ENCODE results near the gene IAPP.
"Not testable (repeated sequence)": the region's sequence is repeated elsewhere in the genome, so short reads cannot be mapped to it uniquely, and the experiment has no call there.

Gene IAPP

GRCh38 chr12:21372602-21373001, at the start of gene IAPP:
TSS of gene IAPP (plus strand) at chr12:21372902. CDS start at chr12:21373352, 450 bp downstream.
- DNase-seq = peak; percentile 25

DNA sequence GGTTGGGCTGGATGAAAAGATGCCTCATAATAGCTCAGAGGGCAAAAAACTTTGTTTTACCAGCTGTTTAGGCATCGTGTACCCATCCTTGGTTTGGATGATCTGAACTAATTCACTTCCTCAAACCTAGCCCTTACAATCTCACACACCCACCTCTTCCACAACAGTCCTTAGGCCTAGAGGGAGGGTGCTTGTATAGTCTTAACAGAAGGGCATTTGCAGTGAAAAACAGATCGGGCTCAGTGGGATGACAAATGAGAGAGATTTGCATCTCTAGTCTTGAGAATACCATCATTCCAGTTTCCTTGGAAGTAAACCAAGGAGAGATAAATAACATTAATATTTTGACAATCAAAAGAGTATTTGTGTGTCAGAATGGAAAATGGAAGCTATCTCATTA, 49.0 kb upstream of the IAPP start:
- no peak for DNase-seq

DNA sequence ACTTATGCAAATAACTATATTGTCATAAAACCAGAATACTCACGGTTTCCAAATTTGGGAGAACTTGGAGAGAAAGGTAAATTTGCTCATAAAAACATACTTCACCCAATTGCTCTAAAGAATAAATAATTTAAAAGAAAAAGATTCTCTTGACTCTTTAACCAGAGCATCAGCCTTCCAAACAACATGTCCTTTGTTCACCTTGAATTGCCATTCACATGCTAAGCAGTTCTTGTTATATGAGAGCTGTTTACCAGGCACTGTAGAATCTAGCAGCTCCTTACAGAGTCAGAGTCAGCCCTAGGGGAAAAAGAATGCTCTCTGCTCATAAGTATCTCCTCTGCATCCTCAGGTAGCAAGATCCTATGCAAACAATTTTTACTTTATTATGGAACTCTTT, 48.2 kb upstream of the IAPP start:
- DNase-seq = no peak

GRCh38 chr12:21328578-21328977, 44.1 kb upstream of the IAPP start:
- no peak for DNase-seq

- DNase-seq = peak; percentile 74
Observed at GRCh38 chr12:21330682-21331253, 41.9 kb upstream of the IAPP start.

DNA sequence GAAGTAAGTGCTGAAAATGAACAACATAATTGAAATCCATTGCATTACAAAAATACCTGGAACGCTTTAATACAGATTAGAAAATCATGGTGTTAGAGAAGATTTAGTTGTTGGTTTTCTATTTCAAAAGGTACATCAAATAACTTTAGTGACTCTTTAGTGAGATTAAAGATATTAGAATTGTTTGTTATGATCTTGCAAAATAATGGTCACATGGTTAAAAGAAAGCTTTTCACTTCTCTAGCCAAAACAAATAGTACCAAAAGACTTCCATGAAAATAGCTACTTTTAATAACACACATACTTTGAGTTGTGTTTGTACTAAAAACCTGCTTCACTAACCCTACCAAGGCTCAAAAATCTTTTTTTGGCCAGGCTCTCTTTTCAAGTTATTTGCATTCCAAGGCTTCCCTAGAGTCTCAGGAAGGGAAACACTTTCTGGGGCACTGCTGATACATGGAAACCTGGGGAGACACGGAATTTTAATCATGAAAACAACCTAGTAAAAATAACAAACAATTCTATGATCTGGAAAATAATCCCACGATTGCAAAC, 37.9 kb upstream of the IAPP start, which contains the start of gene SLCO1A2:
Gene SLCO1A2, minus strand, starts transcription at position 147 of the 555 bp plus-strand sequence. CDS start 270 bp downstream, outside the sequence.
- DNase-seq = no peak

- peak; percentile 94 for DNase-seq
Observed at GRCh38 chr12:21336656-21337055, 36.0 kb upstream of the IAPP start.

- no peak for DNase-seq
Observed at GRCh38 chr12:21337453-21337852, 35.2 kb upstream of the IAPP start.

- no peak for DNase-seq
Observed at GRCh38 chr12:21337959-21338744, 34.5 kb upstream of the IAPP start.

DNA sequence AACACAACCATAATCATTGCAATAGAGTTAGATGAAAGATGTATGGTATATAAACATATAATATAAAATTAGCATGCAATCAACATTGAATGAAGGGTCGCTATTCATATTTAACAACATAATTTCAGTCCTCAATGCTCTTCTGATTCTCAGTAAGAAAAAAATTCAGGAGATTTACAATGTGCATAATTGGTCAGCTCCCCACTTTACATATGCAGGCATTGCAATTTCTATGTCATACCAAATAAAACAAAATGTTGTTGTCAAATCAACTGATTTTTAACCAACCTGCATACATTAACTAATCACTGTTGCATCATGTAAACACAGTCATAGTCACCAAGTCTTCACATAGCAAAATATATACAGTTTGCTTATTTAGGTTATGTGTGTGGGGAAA, 32.8 kb upstream of the IAPP start:
- DNase-seq = no peak

GRCh38 chr12:21340403-21340802, 32.3 kb upstream of the IAPP start:
- no peak for DNase-seq

- DNase-seq = no peak
Observed at GRCh38 chr12:21341769-21342168, 30.9 kb upstream of the IAPP start.

DNA sequence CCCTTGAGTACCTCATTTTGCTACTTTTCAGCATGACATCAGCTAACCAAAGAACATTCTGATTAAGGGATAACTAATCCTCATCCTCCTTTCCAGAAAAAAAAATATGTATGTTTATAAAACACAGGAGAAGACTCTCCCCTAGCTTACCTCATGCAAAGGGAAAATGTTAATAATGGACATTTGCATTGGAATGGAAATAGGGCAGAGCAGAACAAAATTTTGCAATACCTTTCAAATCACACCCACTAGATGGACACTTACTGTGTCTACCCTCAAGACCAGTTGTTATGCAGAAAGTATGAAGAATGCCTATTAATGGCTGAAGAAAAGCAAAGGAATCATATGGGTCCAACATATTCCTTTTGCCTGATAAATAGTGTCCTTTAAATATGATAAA, 29.1 kb upstream of the IAPP start:
- DNase-seq = no peak

DNA sequence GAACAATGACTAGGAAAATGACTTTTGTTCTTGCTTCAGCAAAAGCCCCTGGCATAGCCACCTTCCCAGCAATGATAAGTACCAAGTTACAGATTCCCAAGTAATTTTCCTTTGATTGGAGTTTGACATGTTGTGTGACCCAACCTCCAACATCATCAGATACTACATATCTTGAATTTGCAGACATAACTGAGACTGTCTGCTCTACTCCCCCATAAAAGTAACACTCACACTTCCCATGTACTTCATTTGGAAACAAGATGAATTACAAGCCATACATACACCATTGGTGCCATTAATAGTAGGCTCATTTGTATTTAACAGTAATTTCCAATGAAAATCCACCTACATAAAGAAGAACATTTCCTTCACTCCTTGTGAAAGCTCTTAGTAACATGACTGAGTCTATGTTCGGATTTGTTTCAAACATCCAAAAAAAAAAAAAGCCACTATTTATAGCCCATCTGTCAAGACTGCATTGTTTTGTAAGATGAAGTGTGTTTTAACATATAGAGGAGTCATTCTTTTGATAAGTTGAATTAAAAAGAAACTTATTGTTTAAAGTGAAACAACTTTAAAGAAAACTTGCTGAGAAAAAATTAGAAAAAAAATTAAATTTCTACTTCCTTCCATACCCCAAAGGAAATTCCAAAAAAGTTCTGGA, 26.0 kb upstream of the IAPP start:
- no peak for DNase-seq

- peak; percentile 85 for DNase-seq
Observed at GRCh38 chr12:21350975-21351374, 21.7 kb upstream of the IAPP start.

- no peak for DNase-seq
Observed at GRCh38 chr12:21353487-21353886, 19.2 kb upstream of the IAPP start.

- DNase-seq = no peak
Observed at GRCh38 chr12:21353948-21354347, 18.8 kb upstream of the IAPP start.

- DNase-seq = no peak
Observed at GRCh38 chr12:21354641-21355040, 18.1 kb upstream of the IAPP start.

- DNase-seq = not testable (repeated sequence)
Observed at GRCh38 chr12:21360632-21361031, 12.1 kb upstream of the IAPP start.

- DNase-seq = no peak
Observed at GRCh38 chr12:21369141-21369980, 3.3 kb upstream of the IAPP start.

- peak; percentile 24 for DNase-seq
Observed at GRCh38 chr12:21370845-21371449, 1.8 kb upstream of the IAPP start.

GRCh38 chr12:21379218-21379617, 6.5 kb downstream of the IAPP start:
- DNase-seq = no peak
